Measurements from ENCODE around the gene DNAAF2. TPM values are rescaled to one million over a fixed set of nuclear protein-coding genes. Genes with fewer than 3 reads are reported as not detected.
"Not testable (repeated sequence)": the region's sequence is repeated elsewhere in the genome, so short reads cannot be mapped to it uniquely, and the experiment has no call there.

Gene DNAAF2
- total RNA-seq, 1 experiment from 2014 or later = 12.7 TPM

- Histone ChIP-seq H3K9me3 (replicated peaks) (no peaks in the 10 kb centered on the region), H3K27me3 (replicated peaks) (no peaks in the 10 kb centered on the region), H3K4me3 (no peak overlapping the region), H3K27ac (no peak overlapping the region), H3K36me3 (peaks cover 49% of the 10 kb centered on the region), H3K4me1 (replicated peaks) (peaks cover 12% of the 10 kb centered on the region)
- no peak for DNase-seq (ENCODE audit: low read depth in 1 of 2, low spot score in 2 of 2)
Measured at GRCh38 chr14:49636866-49637265, 1.8 kb upstream of the DNAAF2 start.

- peaks cover 29% of the 10 kb centered on the region for H3K36me3 ChIP-seq
Measured at GRCh38 chr14:49633640-49634546, 1.2 kb downstream of the DNAAF2 start.

GRCh38 chr14:49623941-49624839 lies 10.9 kb downstream of the DNAAF2 start:
- no peak overlapping the region for H3K4me3 ChIP-seq

More at GRCh38 chr14:49633640-49634546, 1.2 kb downstream of the DNAAF2 start:
- H3K27me3 ChIP-seq (replicated peaks) = no peaks in the 10 kb centered on the region
- H3K27ac ChIP-seq = peak overlapping the region; percentile 64
- peaks cover 12% of the 10 kb centered on the region for H3K4me1 ChIP-seq (replicated peaks)
- DNase-seq (ENCODE audit: low read depth in 1 of 2, low spot score in 2 of 2) = peak; percentile 91 to 93
- peak overlapping the region; percentile 78 for H3K4me3 ChIP-seq
- no peaks in the 10 kb centered on the region for H3K9me3 ChIP-seq (replicated peaks)

GRCh38 chr14:49623387-49623786 lies 11.7 kb downstream of the DNAAF2 start:
- Histone ChIP-seq H3K27ac (no peak overlapping the region), H3K9me3 (replicated peaks) (no peaks in the 10 kb centered on the region), H3K36me3 (peaks cover 53% of the 10 kb centered on the region), H3K4me3 (no peak overlapping the region), H3K4me1 (replicated peaks) (peaks cover 21% of the 10 kb centered on the region), H3K27me3 (replicated peaks) (no peaks in the 10 kb centered on the region)
- DNase-seq (ENCODE audit: low read depth in 1 of 2, low spot score in 2 of 2) = no peak

More at GRCh38 chr14:49623941-49624839, 10.9 kb downstream of the DNAAF2 start:
- Histone ChIP-seq H3K36me3 (peaks cover 45% of the 10 kb centered on the region), H3K9me3 (replicated peaks) (no peaks in the 10 kb centered on the region), H3K27ac (no peak overlapping the region), H3K27me3 (replicated peaks) (no peaks in the 10 kb centered on the region), H3K4me1 (replicated peaks) (peaks cover 13% of the 10 kb centered on the region)
- no peak for DNase-seq (ENCODE audit: low read depth in 1 of 2, low spot score in 2 of 2)

- Histone ChIP-seq H3K27me3 (replicated peaks) (no peaks in the 10 kb centered on the region), H3K4me3 (peak overlapping the region; percentile 73), H3K4me1 (replicated peaks) (peaks cover 34% of the 10 kb centered on the region), H3K27ac (no peak overlapping the region), H3K36me3 (peaks cover 64% of the 10 kb centered on the region), H3K9me3 (replicated peaks) (no peaks in the 10 kb centered on the region)
- peak in 1 of 2 experiments; percentile 30 for DNase-seq (ENCODE audit: low read depth in 1 of 2, low spot score in 2 of 2)
Measured at GRCh38 chr14:49622022-49622607, 12.9 kb downstream of the DNAAF2 start.

GRCh38 chr14:49621114-49621881 lies 13.7 kb downstream of the DNAAF2 start:
- peak overlapping the region; percentile 80 for H3K27ac ChIP-seq
- H3K27me3 ChIP-seq (replicated peaks) = no peaks in the 10 kb centered on the region
- H3K4me3 ChIP-seq = peak overlapping the region; percentile 73
- peaks cover 70% of the 10 kb centered on the region for H3K36me3 ChIP-seq
- peaks cover 37% of the 10 kb centered on the region for H3K4me1 ChIP-seq (replicated peaks)
- no peaks in the 10 kb centered on the region for H3K9me3 ChIP-seq (replicated peaks)
- DNase-seq (ENCODE audit: low read depth in 1 of 2, low spot score in 2 of 2) = peak in 1 of 2 experiments; percentile 66

- peak within 1 kb of the TSS; percentile 80 for H3K27ac ChIP-seq
- H3K36me3 ChIP-seq = peaks cover 69% of the 10 kb centered on the region
- H3K4me3 ChIP-seq = peak within 1 kb of the TSS; percentile 73
- DNase-seq (ENCODE audit: low read depth in 1 of 2, low spot score in 2 of 2) = peak; percentile 92 to 98
- no peaks in the 10 kb centered on the region for H3K27me3 ChIP-seq (replicated peaks)
- H3K4me1 ChIP-seq (replicated peaks) = peaks cover 37% of the 10 kb centered on the region
- H3K9me3 ChIP-seq (replicated peaks) = no peaks in the 10 kb centered on the region
Measured at GRCh38 chr14:49620182-49621113, 14.6 kb downstream of the DNAAF2 start, which contains the start of the genes MGAT2 and RPL36AL. Gene MGAT2 (plus strand): TSS chr14:49620799. CDS start chr14:49621269, 470 bp downstream. Gene RPL36AL (minus strand): TSS chr14:49620626. CDS start chr14:49619104, 1,522 bp downstream.

- H3K4me1 ChIP-seq (replicated peaks) = peaks cover 37% of the 10 kb centered on the region
- no peaks in the 10 kb centered on the region for H3K27me3 ChIP-seq (replicated peaks)
- H3K36me3 ChIP-seq = peaks cover 70% of the 10 kb centered on the region
- DNase-seq (ENCODE audit: low read depth in 1 of 2, low spot score in 2 of 2) = no peak
- peak overlapping the region; percentile 73 for H3K4me3 ChIP-seq
- peak overlapping the region; percentile 80 for H3K27ac ChIP-seq
- no peaks in the 10 kb centered on the region for H3K9me3 ChIP-seq (replicated peaks)
Measured at GRCh38 chr14:49619730-49620129, 15.3 kb downstream of the DNAAF2 start.

GRCh38 chr14:49619273-49619672 lies 15.8 kb downstream of the DNAAF2 start:
- not testable (repeated sequence) for H3K27me3 ChIP-seq (replicated peaks); DNase-seq (ENCODE audit: low read depth in 1 of 2, low spot score in 2 of 2); H3K27ac ChIP-seq; H3K9me3 ChIP-seq (replicated peaks)
- Histone ChIP-seq H3K4me1 (replicated peaks) (peaks cover 37% of the 10 kb centered on the region), H3K36me3 (peaks cover 74% of the 10 kb centered on the region), H3K4me3 (peak overlapping the region; percentile 73)

- H3K4me1 ChIP-seq (replicated peaks) = peaks cover 37% of the 10 kb centered on the region
- peaks cover 71% of the 10 kb centered on the region for H3K36me3 ChIP-seq
- H3K27me3 ChIP-seq (replicated peaks) = no peaks in the 10 kb centered on the region
- no peak overlapping the region for H3K27ac ChIP-seq
- H3K9me3 ChIP-seq (replicated peaks) = no peaks in the 10 kb centered on the region
- no peak for DNase-seq (ENCODE audit: low read depth in 1 of 2, low spot score in 2 of 2)
- no peak overlapping the region for H3K4me3 ChIP-seq
Measured at GRCh38 chr14:49617852-49618519, 17.1 kb downstream of the DNAAF2 start.

GRCh38 chr14:49615776-49616175 lies 19.3 kb downstream of the DNAAF2 start:
- Histone ChIP-seq H3K36me3 (peaks cover 65% of the 10 kb centered on the region), H3K4me1 (replicated peaks) (peaks cover 24% of the 10 kb centered on the region), H3K27me3 (replicated peaks) (no peaks in the 10 kb centered on the region), H3K9me3 (replicated peaks) (no peaks in the 10 kb centered on the region), H3K4me3 (no peak overlapping the region), H3K27ac (no peak overlapping the region)
- DNase-seq (ENCODE audit: low read depth in 1 of 2, low spot score in 2 of 2) = no peak
